Astrocyte (in vitro differentiated cells and primary cell): ENCODE measurements around the gene LRP1B.

Source experiments
- CTCF ChIP-seq: IDR thresholded peaks from 2 replicates; pipeline ENCODE4 v1.5.1; 2011; ENCODE audit warnings: low read depth, mild to moderate bottlenecking, inconsistent platforms, low read length, moderate library complexity; ENCODE audit not compliant: insufficient read depth
- EZH2 ChIP-seq: IDR thresholded peaks from 2 replicates; pipeline ENCODE4 v1.6.1; 2012; ENCODE audit warnings: mild to moderate bottlenecking, low read length, inconsistent platforms; ENCODE audit not compliant: insufficient read depth

GRCh38 chr2:141313972-141314371, 816.8 kb downstream of the LRP1B start:
- TF ChIP-seq CTCF, result no peak
- TF ChIP-seq EZH2, result no peak
